Measurements from ENCODE around the gene MST1R.

Gene MST1R

GRCh38 chr3:49900491-49901153 lies 3.1 kb downstream of the MST1R start:
- no CpG with 5 or more reads among the region's 8 CpGs for WGBS, 2 donors (ENCODE audit: extremely low coverage in 2 of 2, insufficient read length in 2 of 2, insufficient replicate concordance in 1 of 2)
- Histone ChIP-seq H2BK12ac (ENCODE audit: low read length) (peak overlapping the region; percentile 46), H3K27me3 (ENCODE audit: control insufficient read depth in 3 of 3, insufficient read depth in 3 of 3, low read depth in 1 of 3, low read length in 3 of 3) (peaks cover 0 to 2% (median 0%) of the 10 kb centered on the region in 3 experiments), H3K9ac (ENCODE audit: low read depth, low read length, poor library complexity) (no peak overlapping the region), H3K18ac (ENCODE audit: low read length) (no peak overlapping the region), H3K4ac (ENCODE audit: low read length) (no peak overlapping the region), H3K27ac (replicated peaks; ENCODE audit: low read length) (no peak overlapping the region), H2AK5ac (ENCODE audit: low read depth, low read length) (peak overlapping the region; percentile 65), H2BK5ac (ENCODE audit: low read length) (peak overlapping the region; percentile 63), H3K4me2 (ENCODE audit: insufficient read depth, low read length, poor library complexity, severe bottlenecking) (no peak overlapping the region), H2BK15ac (ENCODE audit: low read length) (peak overlapping the region; percentile 27), H2BK120ac (ENCODE audit: low read depth, low read length) (no peak overlapping the region), H3K79me1 (ENCODE audit: low read depth, low read length) (no peaks in the 10 kb centered on the region), H3K4me1 (ENCODE audit: control insufficient read depth in 2 of 2, insufficient read depth in 1 of 2, low read depth in 1 of 2, low read length in 2 of 2) (peaks cover 0 to 3% of the 10 kb centered on the region in 2 donors), H3K4me3 (ENCODE audit: low read length in 2 of 2) (no peak overlapping the region), H4K91ac (ENCODE audit: low read depth, low read length, poor library complexity) (no peak overlapping the region), H3K23ac (ENCODE audit: low read depth, low read length, poor library complexity) (no peak overlapping the region), H2AFZ (ENCODE audit: low read length) (peak overlapping the region; percentile 67), H3K14ac (ENCODE audit: low read length) (no peak overlapping the region), H3K36me3 (replicated peaks in 1 of 2; ENCODE audit: control insufficient read depth in 2 of 2, insufficient read depth in 2 of 2, low read length in 2 of 2) (no peaks in the 10 kb centered on the region), H3K9me3 (replicated peaks in 1 of 2; ENCODE audit: control insufficient read depth in 2 of 2, insufficient read depth in 1 of 2, low read depth in 1 of 2, low read length in 2 of 2) (no peaks in the 10 kb centered on the region), H4K8ac (ENCODE audit: low read depth, low read length) (no peak overlapping the region)
- DNase-seq (ENCODE audit: low spot score), result no peak

GRCh38 chr3:49899815-49900214 lies 3.9 kb downstream of the MST1R start:
- Histone ChIP-seq H4K91ac (ENCODE audit: low read depth, low read length, poor library complexity) (no peak overlapping the region), H3K27me3 (ENCODE audit: control insufficient read depth in 3 of 3, insufficient read depth in 3 of 3, low read depth in 1 of 3, low read length in 3 of 3) (peaks cover 0 to 2% (median 0%) of the 10 kb centered on the region in 3 experiments), H2AFZ (ENCODE audit: low read length) (no peak overlapping the region), H4K8ac (ENCODE audit: low read depth, low read length) (no peak overlapping the region), H3K79me1 (ENCODE audit: low read depth, low read length) (no peaks in the 10 kb centered on the region), H2BK120ac (ENCODE audit: low read depth, low read length) (no peak overlapping the region), H3K9ac (ENCODE audit: low read depth, low read length, poor library complexity) (no peak overlapping the region), H3K4ac (ENCODE audit: low read length) (no peak overlapping the region), H2AK5ac (ENCODE audit: low read depth, low read length) (no peak overlapping the region), H2BK15ac (ENCODE audit: low read length) (no peak overlapping the region), H3K27ac (replicated peaks; ENCODE audit: low read length) (no peak overlapping the region), H3K14ac (ENCODE audit: low read length) (no peak overlapping the region), H3K9me3 (replicated peaks in 1 of 2; ENCODE audit: control insufficient read depth in 2 of 2, insufficient read depth in 1 of 2, low read depth in 1 of 2, low read length in 2 of 2) (no peaks in the 10 kb centered on the region), H3K4me1 (ENCODE audit: control insufficient read depth in 2 of 2, insufficient read depth in 1 of 2, low read depth in 1 of 2, low read length in 2 of 2) (peaks cover 0 to 3% of the 10 kb centered on the region in 2 donors), H3K36me3 (replicated peaks in 1 of 2; ENCODE audit: control insufficient read depth in 2 of 2, insufficient read depth in 2 of 2, low read length in 2 of 2) (no peaks in the 10 kb centered on the region), H2BK5ac (ENCODE audit: low read length) (no peak overlapping the region), H3K4me2 (ENCODE audit: insufficient read depth, low read length, poor library complexity, severe bottlenecking) (no peak overlapping the region), H2BK12ac (ENCODE audit: low read length) (no peak overlapping the region), H3K18ac (ENCODE audit: low read length) (no peak overlapping the region), H3K23ac (ENCODE audit: low read depth, low read length, poor library complexity) (no peak overlapping the region), H3K4me3 (ENCODE audit: low read length in 2 of 2) (no peak overlapping the region)
- no peak for DNase-seq (ENCODE audit: low spot score)
- no CpG with 5 or more reads among the region's 5 CpGs for WGBS, 2 donors (ENCODE audit: extremely low coverage in 2 of 2, insufficient read length in 2 of 2, insufficient replicate concordance in 1 of 2)

- Histone ChIP-seq H3K14ac (ENCODE audit: low read length) (no peak overlapping the region), H3K4me3 (ENCODE audit: low read length in 2 of 2) (no peak overlapping the region), H3K23ac (ENCODE audit: low read depth, low read length, poor library complexity) (peak overlapping the region; percentile 59), H3K27me3 (ENCODE audit: control insufficient read depth in 3 of 3, insufficient read depth in 3 of 3, low read depth in 1 of 3, low read length in 3 of 3) (peaks cover 0 to 2% (median 0%) of the 10 kb centered on the region in 3 experiments), H2AK5ac (ENCODE audit: low read depth, low read length) (peak overlapping the region; percentile 64), H2BK120ac (ENCODE audit: low read depth, low read length) (no peak overlapping the region), H3K4me2 (ENCODE audit: insufficient read depth, low read length, poor library complexity, severe bottlenecking) (no peak overlapping the region), H3K9me3 (replicated peaks in 1 of 2; ENCODE audit: control insufficient read depth in 2 of 2, insufficient read depth in 1 of 2, low read depth in 1 of 2, low read length in 2 of 2) (no peaks in the 10 kb centered on the region), H3K79me1 (ENCODE audit: low read depth, low read length) (no peaks in the 10 kb centered on the region), H3K9ac (ENCODE audit: low read depth, low read length, poor library complexity) (no peak overlapping the region), H3K18ac (ENCODE audit: low read length) (no peak overlapping the region), H2AFZ (ENCODE audit: low read length) (no peak overlapping the region), H2BK12ac (ENCODE audit: low read length) (no peak overlapping the region), H3K4ac (ENCODE audit: low read length) (no peak overlapping the region), H2BK5ac (ENCODE audit: low read length) (no peak overlapping the region), H3K36me3 (replicated peaks in 1 of 2; ENCODE audit: control insufficient read depth in 2 of 2, insufficient read depth in 2 of 2, low read length in 2 of 2) (no peaks in the 10 kb centered on the region), H3K27ac (replicated peaks; ENCODE audit: low read length) (no peak overlapping the region), H2BK15ac (ENCODE audit: low read length) (no peak overlapping the region), H3K4me1 (ENCODE audit: control insufficient read depth in 2 of 2, insufficient read depth in 1 of 2, low read depth in 1 of 2, low read length in 2 of 2) (peaks cover 0 to 2% of the 10 kb centered on the region in 2 donors), H4K8ac (ENCODE audit: low read depth, low read length) (no peak overlapping the region), H4K91ac (ENCODE audit: low read depth, low read length, poor library complexity) (no peak overlapping the region)
- no peak for DNase-seq (ENCODE audit: low spot score)
- WGBS, 2 donors (ENCODE audit: extremely low coverage in 2 of 2, insufficient read length in 2 of 2, insufficient replicate concordance in 1 of 2), result no CpG with 5 or more reads among the region's 6 CpGs
These were observed 4.7 kb downstream of the MST1R start for GRCh38 chr3:49898991-49899390.

- H3K9ac ChIP-seq (ENCODE audit: low read depth, low read length, poor library complexity), result peak overlapping the region; percentile 7
- H2BK120ac ChIP-seq (ENCODE audit: low read depth, low read length), result no peak overlapping the region
- H3K9me3 ChIP-seq (replicated peaks in 1 of 2; ENCODE audit: control insufficient read depth in 2 of 2, insufficient read depth in 1 of 2, low read depth in 1 of 2, low read length in 2 of 2), result no peaks in the 10 kb centered on the region
- no peak overlapping the region for H3K23ac ChIP-seq (ENCODE audit: low read depth, low read length, poor library complexity)
- H2BK12ac ChIP-seq (ENCODE audit: low read length), result no peak overlapping the region
- peak overlapping the region; percentile 2 for H4K91ac ChIP-seq (ENCODE audit: low read depth, low read length, poor library complexity)
- no peak overlapping the region for H3K4me3 ChIP-seq (ENCODE audit: low read length in 2 of 2)
- no peaks in the 10 kb centered on the region for H3K27me3 ChIP-seq (ENCODE audit: control insufficient read depth in 3 of 3, insufficient read depth in 3 of 3, low read depth in 1 of 3, low read length in 3 of 3)
- no CpG with 5 or more reads among the region's 5 CpGs for WGBS, 2 donors (ENCODE audit: extremely low coverage in 2 of 2, insufficient read length in 2 of 2, insufficient replicate concordance in 1 of 2)
- H3K4ac ChIP-seq (ENCODE audit: low read length), result no peak overlapping the region
- DNase-seq (ENCODE audit: low spot score), result no peak
- no peaks in the 10 kb centered on the region for H3K36me3 ChIP-seq (replicated peaks in 1 of 2; ENCODE audit: control insufficient read depth in 2 of 2, insufficient read depth in 2 of 2, low read length in 2 of 2)
- peak overlapping the region; percentile 25 for H3K14ac ChIP-seq (ENCODE audit: low read length)
- no peak overlapping the region for H2BK15ac ChIP-seq (ENCODE audit: low read length)
- H2AK5ac ChIP-seq (ENCODE audit: low read depth, low read length), result peak overlapping the region; percentile 4
- H3K4me2 ChIP-seq (ENCODE audit: insufficient read depth, low read length, poor library complexity, severe bottlenecking), result no peak overlapping the region
- H2AFZ ChIP-seq (ENCODE audit: low read length), result no peak overlapping the region
- H4K8ac ChIP-seq (ENCODE audit: low read depth, low read length), result no peak overlapping the region
- no peaks in the 10 kb centered on the region for H3K4me1 ChIP-seq (ENCODE audit: control insufficient read depth in 2 of 2, insufficient read depth in 1 of 2, low read depth in 1 of 2, low read length in 2 of 2)
- peak overlapping the region; percentile 2 for H3K18ac ChIP-seq (ENCODE audit: low read length)
- no peak overlapping the region for H3K27ac ChIP-seq (replicated peaks; ENCODE audit: low read length)
- no peaks in the 10 kb centered on the region for H3K79me1 ChIP-seq (ENCODE audit: low read depth, low read length)
- peak overlapping the region; percentile 29 for H2BK5ac ChIP-seq (ENCODE audit: low read length)
These were observed 7.3 kb downstream of the MST1R start for GRCh38 chr3:49896345-49896744.

Data from neuronal stem cell (in vitro differentiated cells).